Ovary (tissue), 3 donors: ENCODE results near the gene PPP4R3A.

Experiments
- CTCF ChIP-seq, 3 donors: fragments of 450-650 bp in 2 of 3; fragments of 200-600 bp in 1 of 3; IDR thresholded peaks; one replicate each; pipeline versions ENCODE4 v1.5.1 to v1.8.0; 2016 to 2022; ENCODE audit warnings: antibody characterized with exemption in 3 of 3, mild to moderate bottlenecking in 1 of 3
- POLR2A ChIP-seq: fragments of 450-650 bp; IDR thresholded peaks from one replicate; pipeline ENCODE4 v1.6.1; 2017; ENCODE audit warnings: antibody characterized with exemption, mild to moderate bottlenecking, moderate library complexity
- donor health status: DM: no; HTN: no; CAD: no.

GRCh38 chr14:91412939-91413338 lies 97.2 kb downstream of the PPP4R3A start:
- TF ChIP-seq CTCF (IDR thresholded peaks at IDR 0.05) (no peak), POLR2A (no peak)
